Measurements from ENCODE around the gene SLC22A2.

SLC22A2 gene

GRCh38 chr6:160273750-160274149 is 15.1 kb upstream of the SLC22A2 start:
- DNase-seq (ENCODE audit: low read depth) = no peak

- DNase-seq (ENCODE audit: low read depth) = no peak
Observed at GRCh38 chr6:160273196-160273595, 14.6 kb upstream of the SLC22A2 start.

GRCh38 chr6:160272707-160273106 is 14.1 kb upstream of the SLC22A2 start:
- no peak for DNase-seq (ENCODE audit: low read depth)

- no peak for DNase-seq (ENCODE audit: low read depth)
Observed at GRCh38 chr6:160270347-160270746, 11.7 kb upstream of the SLC22A2 start.

GRCh38 chr6:160269771-160270170 is 11.2 kb upstream of the SLC22A2 start:
- no peak for DNase-seq (ENCODE audit: low read depth)

- DNase-seq (ENCODE audit: low read depth) = no peak
Observed at GRCh38 chr6:160269023-160269521, 10.5 kb upstream of the SLC22A2 start.

- DNase-seq (ENCODE audit: low read depth) = no peak
Observed at GRCh38 chr6:160267102-160267501, 8.5 kb upstream of the SLC22A2 start.

- no peak for DNase-seq (ENCODE audit: low read depth)
Observed at GRCh38 chr6:160265869-160266476, 7.4 kb upstream of the SLC22A2 start.

- DNase-seq (ENCODE audit: low read depth) = no peak
Observed at GRCh38 chr6:160264061-160264612, 5.5 kb upstream of the SLC22A2 start.

GRCh38 chr6:160263196-160263939 is 4.7 kb upstream of the SLC22A2 start:
- DNase-seq (ENCODE audit: low read depth) = no peak

GRCh38 chr6:160261991-160262680 is 3.5 kb upstream of the SLC22A2 start:
- DNase-seq (ENCODE audit: low read depth) = no peak

- DNase-seq (ENCODE audit: low read depth) = no peak
Observed at GRCh38 chr6:160260803-160261450, 2.3 kb upstream of the SLC22A2 start.

- DNase-seq (ENCODE audit: low read depth) = no peak
Observed at GRCh38 chr6:160260367-160260766, 1.7 kb upstream of the SLC22A2 start.

- DNase-seq (ENCODE audit: low read depth) = no peak
Observed at GRCh38 chr6:160259598-160259997, 977 bp upstream of the SLC22A2 start.

GRCh38 chr6:160259143-160259425 is 463 bp upstream of the SLC22A2 start:
- DNase-seq (ENCODE audit: low read depth) = no peak

- no peak for DNase-seq (ENCODE audit: low read depth)
Observed at GRCh38 chr6:160256445-160256844, 2.2 kb downstream of the SLC22A2 start.

GRCh38 chr6:160254467-160255312 is 3.9 kb downstream of the SLC22A2 start:
- DNase-seq (ENCODE audit: low read depth) = no peak

- DNase-seq (ENCODE audit: low read depth) = no peak
Observed at GRCh38 chr6:160253714-160254113, 4.9 kb downstream of the SLC22A2 start.

- no peak for DNase-seq (ENCODE audit: low read depth)
Observed at GRCh38 chr6:160253292-160253691, 5.3 kb downstream of the SLC22A2 start.

GRCh38 chr6:160252073-160252813 is 6.4 kb downstream of the SLC22A2 start:
- no peak for DNase-seq (ENCODE audit: low read depth)

GRCh38 chr6:160249671-160250070 is 8.9 kb downstream of the SLC22A2 start:
- DNase-seq (ENCODE audit: low read depth) = no peak
